Measurements from ENCODE around the gene CDH23. TPM values are rescaled to one million over a fixed set of nuclear protein-coding genes. Genes with fewer than 3 reads are reported as not detected.
A peak's percentile ranks its signal among the peaks of the same experiment; 100 is the strongest.

CDH23 gene
- polyA plus RNA-seq, 2 of the 4 experiments (the other 2 are of a cell fraction): 1.1 to 2.3 TPM

DNA sequence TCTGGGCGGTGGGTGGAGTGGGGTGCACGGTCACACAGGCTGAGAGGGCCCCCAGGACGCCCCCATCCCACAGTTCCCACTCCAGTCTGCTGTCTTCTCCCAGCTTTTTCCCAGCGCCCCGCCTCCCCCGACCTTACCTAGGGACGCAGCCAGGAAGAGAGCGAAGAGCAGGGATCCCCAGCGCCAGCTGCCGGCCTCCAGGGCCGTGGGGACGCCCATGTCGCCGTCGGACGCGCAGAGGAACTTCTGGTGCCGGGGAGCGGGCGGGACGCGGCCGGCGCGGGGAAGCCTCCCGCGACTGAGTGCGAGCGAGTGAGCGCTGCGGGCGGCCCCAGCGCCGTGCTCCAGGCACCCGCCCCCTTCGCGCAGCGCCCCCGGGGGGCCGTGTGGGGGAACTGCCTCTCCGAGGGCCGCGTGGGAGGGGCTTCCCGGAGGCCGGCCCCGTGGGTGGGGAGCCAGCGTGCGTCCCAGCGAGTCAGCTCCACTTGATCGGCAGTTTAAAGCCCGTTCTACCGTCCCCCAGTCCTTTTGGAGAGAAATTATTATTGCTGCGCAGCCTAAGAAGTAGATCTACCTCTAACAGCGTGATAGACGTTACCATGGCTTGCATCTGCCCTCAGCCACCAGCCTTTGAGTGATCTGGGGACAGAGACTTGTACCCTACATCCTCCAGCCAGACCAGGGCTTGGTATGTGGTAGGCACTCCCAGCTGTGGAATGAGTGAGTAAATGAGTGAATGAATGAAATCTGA is 376.7 kb downstream of the CDH23 start, which contains the start of gene VSIR (continued):
- TF ChIP-seq, protein P1, sequence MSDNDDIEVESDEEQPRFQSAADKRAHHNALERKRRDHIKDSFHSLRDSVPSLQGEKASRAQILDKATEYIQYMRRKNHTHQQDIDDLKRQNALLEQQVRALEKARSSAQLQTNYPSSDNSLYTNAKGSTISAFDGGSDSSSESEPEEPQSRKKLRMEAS (IDR thresholded peaks at IDR 0.05): peak; percentile 37
- TF ChIP-seq POLR2AphosphoS2 (conservative IDR thresholded peaks at IDR 0.05; ENCODE audit: low read length) (no peak), CHD2 (IDR thresholded peaks at IDR 0.05; ENCODE audit: low read length, partially characterized antibody) (no peak), KDM5A (IDR thresholded peaks at IDR 0.05) (no peak), HDAC2 (IDR thresholded peaks at IDR 0.05) (no peak), SMC3 (IDR thresholded peaks at IDR 0.05) (peak; percentile 82), JUN (IDR thresholded peaks at IDR 0.05) (peak in 1 of 2 experiments; percentile 51; a peak in 1 of 5 replicates), ZC3H11A (IDR thresholded peaks at IDR 0.05) (no peak), ZFP36 (IDR thresholded peaks at IDR 0.05; ENCODE audit: borderline replicate concordance, partially characterized antibody) (no peak), RAD21 (conservative IDR thresholded peaks at IDR 0.05 in 1 of 2, IDR thresholded peaks at IDR 0.05 in 1 of 2) (peak; percentile 50 to 74; a peak in 4 of 5 replicates), TP53 (CRISPR knock-in tag; IDR thresholded peaks at IDR 0.05) (no peak), BHLHE40 (IDR thresholded peaks at IDR 0.05; ENCODE audit: low read depth, low read length) (no peak), POLR2A (IDR thresholded peaks at IDR 0.05; ENCODE audit: low read length) (peak; percentile 48; the same call in 1 of the 2 replicates), FOSB (CRISPR knock-in tag; IDR thresholded peaks at IDR 0.05) (no peak), RNF2 (IDR thresholded peaks at IDR 0.05; ENCODE audit: borderline replicate concordance, low read depth) (no peak), GATA3 (IDR thresholded peaks at IDR 0.05; ENCODE audit: borderline replicate concordance) (0 out of 2 replicates have a peak, but pooled peaks have one; percentile 10), RARB (CRISPR knock-in tag; IDR thresholded peaks at IDR 0.05) (no peak), MAFK (IDR thresholded peaks at IDR 0.05; ENCODE audit: partially characterized antibody) (no peak), HOXA7 (CRISPR knock-in tag; IDR thresholded peaks at IDR 0.05) (no peak), NR3C1 (IDR thresholded peaks at IDR 0.05) (no peak), MAZ (IDR thresholded peaks at IDR 0.05; ENCODE audit: borderline replicate concordance, low read depth, low read length) (0 out of 2 replicates have a peak, but pooled peaks have one; percentile 72), ZSCAN20 (CRISPR knock-in tag; IDR thresholded peaks at IDR 0.05) (no peak), FOSL2 (IDR thresholded peaks at IDR 0.05) (no peak), FOSL2 (CRISPR knock-in tag; IDR thresholded peaks at IDR 0.05) (0 out of 2 replicates have a peak, but pooled peaks have one; percentile 6), CEBPB (IDR thresholded peaks at IDR 0.05) (no peak), HOXB13 (CRISPR knock-in tag; IDR thresholded peaks at IDR 0.05; ENCODE audit: low read depth) (no peak), HOXB5 (CRISPR knock-in tag; IDR thresholded peaks at IDR 0.05) (peak; percentile 48; the same call in 1 of the 2 replicates), NPAS2 (CRISPR knock-in tag; IDR thresholded peaks at IDR 0.05; ENCODE audit: borderline replicate concordance) (no peak), NFE2L2 (conservative IDR thresholded peaks at IDR 0.05; ENCODE audit: low read length) (no peak), TFCP2L1 (CRISPR knock-in tag; IDR thresholded peaks at IDR 0.05) (no peak), SREBF2 (IDR thresholded peaks at IDR 0.05) (no peak), JUNB (IDR thresholded peaks at IDR 0.05) (no peak), FOXS1 (CRISPR knock-in tag; IDR thresholded peaks at IDR 0.05) (no peak), ZNF302 (CRISPR knock-in tag; IDR thresholded peaks at IDR 0.05) (no peak)
- TF ChIP-seq, protein P2, sequence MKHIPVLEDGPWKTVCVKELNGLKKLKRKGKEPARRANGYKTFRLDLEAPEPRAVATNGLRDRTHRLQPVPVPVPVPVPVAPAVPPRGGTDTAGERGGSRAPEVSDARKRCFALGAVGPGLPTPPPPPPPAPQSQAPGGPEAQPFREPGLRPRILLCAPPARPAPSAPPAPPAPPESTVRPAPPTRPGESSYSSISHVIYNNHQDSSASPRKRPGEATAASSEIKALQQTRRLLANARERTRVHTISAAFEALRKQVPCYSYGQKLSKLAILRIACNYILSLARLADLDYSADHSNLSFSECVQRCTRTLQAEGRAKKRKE (CRISPR knock-in tag; IDR thresholded peaks at IDR 0.05; ENCODE audit: low read depth): no peak
- TF ChIP-seq, protein P3, sequence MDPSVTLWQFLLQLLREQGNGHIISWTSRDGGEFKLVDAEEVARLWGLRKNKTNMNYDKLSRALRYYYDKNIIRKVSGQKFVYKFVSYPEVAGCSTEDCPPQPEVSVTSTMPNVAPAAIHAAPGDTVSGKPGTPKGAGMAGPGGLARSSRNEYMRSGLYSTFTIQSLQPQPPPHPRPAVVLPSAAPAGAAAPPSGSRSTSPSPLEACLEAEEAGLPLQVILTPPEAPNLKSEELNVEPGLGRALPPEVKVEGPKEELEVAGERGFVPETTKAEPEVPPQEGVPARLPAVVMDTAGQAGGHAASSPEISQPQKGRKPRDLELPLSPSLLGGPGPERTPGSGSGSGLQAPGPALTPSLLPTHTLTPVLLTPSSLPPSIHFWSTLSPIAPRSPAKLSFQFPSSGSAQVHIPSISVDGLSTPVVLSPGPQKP (IDR thresholded peaks at IDR 0.05; ENCODE audit: low read depth, low read length): no peak
- TF ChIP-seq, protein P4, sequence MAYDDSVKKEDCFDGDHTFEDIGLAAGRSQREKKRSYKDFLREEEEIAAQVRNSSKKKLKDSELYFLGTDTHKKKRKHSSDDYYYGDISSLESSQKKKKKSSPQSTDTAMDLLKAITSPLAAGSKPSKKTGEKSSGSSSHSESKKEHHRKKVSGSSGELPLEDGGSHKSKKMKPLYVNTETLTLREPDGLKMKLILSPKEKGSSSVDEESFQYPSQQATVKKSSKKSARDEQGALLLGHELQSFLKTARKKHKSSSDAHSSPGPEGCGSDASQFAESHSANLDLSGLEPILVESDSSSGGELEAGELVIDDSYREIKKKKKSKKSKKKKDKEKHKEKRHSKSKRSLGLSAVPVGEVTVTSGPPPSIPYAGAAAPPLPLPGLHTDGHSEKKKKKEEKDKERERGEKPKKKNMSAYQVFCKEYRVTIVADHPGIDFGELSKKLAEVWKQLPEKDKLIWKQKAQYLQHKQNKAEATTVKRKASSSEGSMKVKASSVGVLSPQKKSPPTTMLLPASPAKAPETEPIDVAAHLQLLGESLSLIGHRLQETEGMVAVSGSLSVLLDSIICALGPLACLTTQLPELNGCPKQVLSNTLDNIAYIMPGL (CRISPR knock-in tag; IDR thresholded peaks at IDR 0.05; ENCODE audit: borderline replicate concordance): no peak
- TF ChIP-seq, protein P5, sequence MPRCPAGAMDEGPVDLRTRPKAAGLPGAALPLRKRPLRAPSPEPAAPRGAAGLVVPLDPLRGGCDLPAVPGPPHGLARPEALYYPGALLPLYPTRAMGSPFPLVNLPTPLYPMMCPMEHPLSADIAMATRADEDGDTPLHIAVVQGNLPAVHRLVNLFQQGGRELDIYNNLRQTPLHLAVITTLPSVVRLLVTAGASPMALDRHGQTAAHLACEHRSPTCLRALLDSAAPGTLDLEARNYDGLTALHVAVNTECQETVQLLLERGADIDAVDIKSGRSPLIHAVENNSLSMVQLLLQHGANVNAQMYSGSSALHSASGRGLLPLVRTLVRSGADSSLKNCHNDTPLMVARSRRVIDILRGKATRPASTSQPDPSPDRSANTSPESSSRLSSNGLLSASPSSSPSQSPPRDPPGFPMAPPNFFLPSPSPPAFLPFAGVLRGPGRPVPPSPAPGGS (IDR thresholded peaks at IDR 0.05): no peak

Data from A549 (cell line).